GM12872 (cell line): Measurements from ENCODE around the gene ZDHHC5.

Source experiments
- CTCF ChIP-seq: IDR thresholded peaks from 3 replicates; pipeline ENCODE4 v1.5.1; 2011; ENCODE audit warnings: low read depth, mild to moderate bottlenecking, low read length, moderate library complexity; ENCODE audit not compliant: insufficient read depth

ZDHHC5 gene

DNA sequence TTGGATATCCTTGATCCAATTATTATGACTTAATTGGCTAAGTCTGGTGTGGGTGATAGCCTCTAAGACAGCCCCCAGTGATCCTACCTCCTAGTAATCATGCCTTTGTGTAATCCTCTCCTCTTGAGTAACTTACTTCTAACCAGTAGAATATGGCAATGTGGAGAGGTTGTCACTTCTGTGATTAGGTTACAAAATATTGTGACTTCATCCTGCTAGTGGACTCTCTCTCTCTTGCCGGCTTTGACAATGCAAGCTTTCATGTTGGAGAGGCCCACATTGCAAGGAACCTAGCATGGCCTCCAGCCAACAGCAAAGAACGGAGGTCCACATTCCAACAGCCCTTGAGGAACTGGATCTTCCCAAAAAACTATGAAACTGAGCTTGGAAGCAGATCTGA lies 37.7 kb upstream of the ZDHHC5 start:
- TF ChIP-seq CTCF: no peak

DNA sequence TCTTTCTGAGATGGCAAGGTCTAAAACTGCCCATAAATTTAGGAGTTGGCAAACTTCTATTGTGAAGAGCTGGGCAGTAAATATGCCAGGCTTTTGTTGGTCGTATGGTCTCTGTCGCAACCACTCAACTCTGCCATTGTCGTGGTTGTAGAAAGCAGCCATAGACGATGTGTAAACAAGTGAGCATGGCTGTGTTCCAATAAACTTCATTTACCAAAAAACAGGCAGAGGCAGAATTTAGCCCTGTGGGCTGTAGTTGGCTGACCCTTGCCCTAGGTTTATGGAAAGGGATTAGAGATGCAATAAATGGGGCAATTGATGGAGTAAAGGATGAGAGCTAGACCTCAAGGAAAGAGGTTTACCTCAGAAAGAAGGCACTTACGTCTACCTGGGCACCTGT lies 35.8 kb upstream of the ZDHHC5 start:
- no peak for TF ChIP-seq CTCF

- TF ChIP-seq CTCF: no peak
These were observed 34.4 kb upstream of the ZDHHC5 start for GRCh38 chr11:57633394-57634070.

DNA sequence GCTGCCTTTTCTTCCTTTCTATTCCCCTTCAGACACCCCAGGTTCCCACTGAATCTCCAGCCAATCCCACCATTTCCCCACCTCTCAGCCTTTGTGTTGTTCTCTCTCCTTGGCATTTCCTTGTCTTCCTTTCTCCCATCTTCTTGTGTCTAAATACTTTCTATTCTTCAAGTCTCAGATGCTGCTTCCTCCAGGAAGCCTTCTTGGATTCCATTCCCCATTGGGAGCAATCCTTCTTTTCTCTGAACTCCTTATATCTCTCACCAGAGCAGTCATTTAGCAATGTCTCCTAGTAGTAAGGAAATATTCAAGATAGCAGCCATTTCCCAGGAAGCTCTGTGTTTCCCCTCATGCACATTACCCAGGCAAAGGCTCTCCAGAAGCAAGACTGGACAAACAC lies 33.6 kb upstream of the ZDHHC5 start:
- TF ChIP-seq CTCF: no peak

DNA sequence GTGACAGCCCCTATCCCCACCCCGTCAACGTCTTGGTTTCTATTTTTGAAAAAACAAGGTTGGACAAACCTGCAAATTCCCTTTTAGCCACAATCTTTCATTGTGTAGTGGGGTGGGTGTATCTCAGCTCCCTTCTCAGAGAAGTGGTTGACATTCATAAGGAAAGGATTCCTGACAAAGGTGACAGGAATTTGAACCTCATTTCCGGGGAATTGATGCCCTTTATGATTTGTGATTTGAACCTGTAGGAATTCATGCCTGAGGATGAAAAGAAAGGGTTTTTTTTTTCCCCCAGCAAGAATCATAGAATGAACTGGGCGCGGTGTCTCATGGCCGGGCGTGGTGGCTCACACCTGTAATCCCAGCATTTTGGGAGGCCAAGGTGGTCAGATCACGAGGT lies 32.7 kb upstream of the ZDHHC5 start:
- TF ChIP-seq CTCF: no peak

GRCh38 chr11:57637626-57638004 lies 30.3 kb upstream of the ZDHHC5 start:
- TF ChIP-seq CTCF: no peak

GRCh38 chr11:57638005-57638781 lies 29.7 kb upstream of the ZDHHC5 start:
- TF ChIP-seq CTCF: no peak
